ENCODE data around the gene SETBP1.
A peak's percentile ranks its signal among the peaks of the same experiment; 100 is the strongest.
"Not testable (repeated sequence)": the region's sequence is repeated elsewhere in the genome, so short reads cannot be mapped to it uniquely, and the experiment has no call there.

Gene SETBP1

DNA sequence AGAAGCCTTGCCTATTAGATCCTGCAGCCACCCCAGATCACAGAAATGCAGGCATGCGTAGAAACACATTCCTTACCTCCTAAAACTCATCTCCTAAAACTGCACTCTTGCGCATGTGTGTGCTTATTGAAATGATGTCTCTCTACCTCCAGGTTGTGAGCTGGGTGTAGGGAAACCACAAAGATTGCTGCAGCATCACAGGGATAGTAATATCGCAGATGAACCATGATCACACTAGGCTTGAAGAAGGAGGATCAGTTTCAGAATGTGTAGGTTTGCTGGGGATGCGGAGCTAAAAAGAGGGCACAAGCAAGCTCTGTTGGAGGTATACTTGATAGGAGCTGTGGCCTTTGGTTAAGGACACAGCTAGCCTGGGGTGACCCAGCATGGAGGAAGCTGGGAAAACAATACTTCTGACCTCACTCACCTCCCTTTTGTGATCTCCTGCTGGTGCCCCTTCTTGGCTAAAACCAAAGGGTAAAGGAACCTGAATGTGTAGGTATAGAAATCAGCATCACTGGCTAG, 118.8 kb downstream of the SETBP1 start:
- no peak for DNase-seq (ENCODE audit: insufficient read length)
- peak; percentile 87 for FAIRE-seq
- no peak for TF ChIP-seq POLR2A (IDR thresholded peaks at IDR 0.05; ENCODE audit: low read depth, low read length)

DNA sequence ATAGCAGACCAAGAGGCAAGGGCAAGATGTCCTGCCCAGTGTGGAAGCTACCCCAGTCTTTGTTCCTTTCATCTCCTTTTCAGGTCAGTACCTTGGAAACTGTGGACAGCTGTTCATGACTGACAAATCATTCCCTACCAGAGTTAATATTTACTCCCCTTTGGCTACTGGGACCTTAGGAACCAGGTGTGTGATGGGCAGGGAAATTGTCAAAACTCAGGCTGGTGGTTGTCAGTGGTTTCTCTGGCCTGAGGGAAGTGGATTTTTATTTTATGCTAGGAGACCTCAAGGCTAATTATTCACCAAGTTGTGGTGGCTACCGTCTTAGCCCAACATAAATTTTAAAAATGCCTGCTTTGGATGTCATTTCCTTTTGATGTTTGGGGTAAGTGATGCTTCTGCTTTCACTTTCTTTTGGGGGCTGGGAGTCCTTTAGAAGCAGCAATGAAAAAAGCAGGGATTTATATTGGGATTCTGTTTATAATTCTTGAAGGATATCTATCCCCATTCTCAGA, 119.3 kb downstream of the SETBP1 start:
- DNase-seq (ENCODE audit: insufficient read length) (no peak), FAIRE-seq (peak; percentile 81)
- TF ChIP-seq TAF1 (IDR thresholded peaks at IDR 0.05; ENCODE audit: borderline replicate concordance, low read depth, low read length) (no peak), POLR2AphosphoS5 (IDR thresholded peaks at IDR 0.05; ENCODE audit: low read depth, low read length) (no peak), POLR2A (IDR thresholded peaks at IDR 0.05; ENCODE audit: low read depth, low read length) (no peak)

DNA sequence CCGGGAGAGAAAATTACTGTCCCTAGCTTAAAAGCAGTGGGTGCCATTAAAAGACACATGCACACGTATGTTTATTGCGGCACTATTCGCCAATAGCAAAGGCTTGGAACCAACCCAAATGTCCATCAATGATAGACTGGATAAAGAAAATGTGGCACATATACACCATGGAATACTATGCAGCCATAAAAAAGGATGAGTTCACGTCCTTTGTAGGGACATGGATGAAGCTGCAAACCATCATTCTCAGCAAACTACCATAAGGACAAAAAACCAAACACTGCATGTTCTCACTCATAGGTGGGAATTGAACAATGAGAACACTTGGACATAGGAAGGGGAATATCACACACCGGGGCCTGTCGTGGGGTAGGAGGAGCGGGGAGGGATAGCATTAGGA, 120.1 kb downstream of the SETBP1 start:
- FAIRE-seq; DNase-seq (ENCODE audit: insufficient read length): not testable (repeated sequence)

DNA sequence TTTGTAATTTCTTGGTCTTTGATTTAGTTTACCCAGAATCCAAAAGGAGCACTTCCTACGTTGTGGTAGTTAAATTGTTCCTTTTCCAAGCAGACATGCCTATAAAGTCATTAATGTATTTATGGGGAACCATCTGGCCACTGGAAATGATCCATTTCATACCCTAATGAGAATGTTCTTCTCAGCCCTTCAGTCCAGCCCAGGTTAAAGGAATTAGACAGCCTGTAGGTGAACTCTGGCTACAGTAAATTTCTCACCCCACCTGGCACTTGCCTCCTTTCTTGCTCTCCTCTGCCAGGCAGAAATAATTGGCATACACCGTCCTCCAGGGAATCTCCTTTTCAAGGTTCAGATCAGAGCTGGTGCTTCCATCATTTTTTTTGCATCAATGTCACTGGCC, 121.1 kb downstream of the SETBP1 start:
- DNase-seq (ENCODE audit: insufficient read length), result no peak
- no peak for FAIRE-seq
- TF ChIP-seq POLR2AphosphoS5 (IDR thresholded peaks at IDR 0.05; ENCODE audit: low read depth, low read length) (no peak), TAF1 (IDR thresholded peaks at IDR 0.05; ENCODE audit: borderline replicate concordance, low read depth, low read length) (no peak), POLR2A (IDR thresholded peaks at IDR 0.05; ENCODE audit: low read depth, low read length) (no peak)

DNA sequence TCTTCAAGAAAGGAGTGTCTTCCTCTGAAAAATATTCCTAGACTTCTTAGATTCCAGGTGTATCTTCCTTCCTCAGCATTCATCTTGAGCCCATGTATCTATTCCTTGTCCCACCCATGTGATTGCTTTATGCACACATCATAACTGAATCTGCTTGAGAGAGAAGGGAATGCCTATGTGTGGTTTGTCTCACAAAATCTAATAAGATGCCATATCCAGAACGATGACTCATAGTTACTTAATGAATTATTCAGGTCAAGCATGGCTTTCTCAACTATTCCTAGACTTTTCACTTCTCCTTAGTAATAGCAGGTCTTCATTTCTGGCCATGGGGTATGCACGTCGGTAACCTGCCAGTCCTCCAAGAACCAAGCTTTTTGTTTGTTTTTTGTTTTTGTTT, 121.8 kb downstream of the SETBP1 start:
- TF ChIP-seq TAF1 (IDR thresholded peaks at IDR 0.05; ENCODE audit: borderline replicate concordance, low read depth, low read length), result no peak
- TF ChIP-seq POLR2A (IDR thresholded peaks at IDR 0.05; ENCODE audit: low read depth, low read length), result no peak
- DNase-seq (ENCODE audit: insufficient read length) (no peak), FAIRE-seq (peak; percentile 69)

DNA sequence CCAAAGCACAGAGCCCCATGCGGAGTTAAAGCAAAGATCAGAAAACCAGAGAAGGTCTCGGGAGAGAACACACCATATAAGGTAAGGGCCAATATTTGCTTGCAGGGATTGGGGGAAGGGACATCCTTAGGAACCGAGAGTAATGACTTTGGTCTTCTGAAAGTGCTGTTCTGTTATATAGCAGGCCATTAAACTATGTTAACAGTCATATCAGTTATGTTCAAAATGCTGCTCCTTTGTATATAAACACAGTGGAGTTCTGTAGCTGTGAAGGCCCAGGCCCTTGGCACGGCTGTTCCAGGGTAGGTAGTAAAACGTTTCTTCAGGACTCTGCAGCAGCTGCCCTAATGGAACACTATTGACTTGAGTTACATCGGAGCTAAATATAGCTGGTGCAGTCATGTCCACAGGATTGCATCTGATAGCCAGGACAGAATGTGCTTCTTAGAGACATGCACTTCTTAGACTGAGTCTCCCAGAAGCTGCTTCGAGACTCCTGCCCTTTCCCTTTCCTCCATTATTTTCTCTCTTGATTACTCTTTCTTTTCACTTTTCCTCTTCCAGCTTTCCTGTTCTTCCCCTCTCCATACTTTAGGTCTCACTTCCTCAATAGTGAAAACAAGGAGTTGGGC, 122.4 kb downstream of the SETBP1 start:
- TF ChIP-seq TAF1 (IDR thresholded peaks at IDR 0.05; ENCODE audit: borderline replicate concordance, low read depth, low read length) (no peak), POLR2AphosphoS5 (IDR thresholded peaks at IDR 0.05; ENCODE audit: low read depth, low read length) (no peak)
- DNase-seq (ENCODE audit: insufficient read length), result no peak
- peak; percentile 74 for FAIRE-seq

DNA sequence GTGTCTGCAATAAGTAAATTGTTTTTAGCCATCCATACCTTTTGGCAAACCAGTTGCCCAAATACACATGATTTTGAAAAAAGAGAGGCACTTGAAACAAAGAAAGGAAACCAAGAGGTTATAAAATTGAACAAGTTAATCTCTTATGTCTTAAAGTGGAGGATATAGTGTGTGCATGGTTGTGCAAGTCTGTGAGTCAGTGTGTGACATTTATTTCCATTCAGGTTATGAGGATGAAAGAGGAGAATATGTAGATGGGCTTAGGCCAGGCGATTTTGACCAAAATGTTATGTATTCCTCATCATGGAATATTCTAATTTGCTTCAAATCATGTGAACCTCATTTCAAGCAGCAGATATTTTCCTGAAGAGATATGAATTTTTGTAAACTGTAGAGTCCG, 123.3 kb downstream of the SETBP1 start:
- DNase-seq (ENCODE audit: insufficient read length), result no peak

DNA sequence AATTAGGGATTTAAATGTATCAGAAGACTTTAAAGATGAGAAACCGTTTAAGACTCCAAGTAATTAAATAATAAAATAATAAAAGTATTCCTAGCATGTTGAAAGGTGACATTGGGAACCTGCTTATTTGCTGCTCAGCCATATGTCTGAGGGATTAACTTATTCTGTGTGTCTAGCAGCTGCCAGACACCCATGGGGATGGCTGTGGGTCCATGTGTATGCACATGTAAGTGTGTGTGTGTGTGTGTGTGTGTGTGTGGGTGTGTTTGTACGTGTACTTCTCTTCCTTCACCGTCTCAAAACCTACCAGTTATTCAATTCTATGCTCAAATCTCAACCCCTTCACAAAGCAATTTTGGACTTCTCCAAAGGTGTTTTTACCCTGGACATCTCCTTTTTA, 124.5 kb downstream of the SETBP1 start:
- TF ChIP-seq TAF1 (IDR thresholded peaks at IDR 0.05; ENCODE audit: borderline replicate concordance, low read depth, low read length), result no peak
- no peak for TF ChIP-seq POLR2AphosphoS5 (IDR thresholded peaks at IDR 0.05; ENCODE audit: low read depth, low read length)
- no peak for TF ChIP-seq POLR2A (IDR thresholded peaks at IDR 0.05; ENCODE audit: low read depth, low read length)
- DNase-seq (ENCODE audit: insufficient read length) (no peak), FAIRE-seq (no peak)

More for the DNA sequence above, 123.3 kb downstream of the SETBP1 start:
- FAIRE-seq, result no peak
- no peak for TF ChIP-seq TAF1 (IDR thresholded peaks at IDR 0.05; ENCODE audit: borderline replicate concordance, low read depth, low read length)
- no peak for TF ChIP-seq POLR2A (IDR thresholded peaks at IDR 0.05; ENCODE audit: low read depth, low read length)
- no peak for TF ChIP-seq POLR2AphosphoS5 (IDR thresholded peaks at IDR 0.05; ENCODE audit: low read depth, low read length)

DNA sequence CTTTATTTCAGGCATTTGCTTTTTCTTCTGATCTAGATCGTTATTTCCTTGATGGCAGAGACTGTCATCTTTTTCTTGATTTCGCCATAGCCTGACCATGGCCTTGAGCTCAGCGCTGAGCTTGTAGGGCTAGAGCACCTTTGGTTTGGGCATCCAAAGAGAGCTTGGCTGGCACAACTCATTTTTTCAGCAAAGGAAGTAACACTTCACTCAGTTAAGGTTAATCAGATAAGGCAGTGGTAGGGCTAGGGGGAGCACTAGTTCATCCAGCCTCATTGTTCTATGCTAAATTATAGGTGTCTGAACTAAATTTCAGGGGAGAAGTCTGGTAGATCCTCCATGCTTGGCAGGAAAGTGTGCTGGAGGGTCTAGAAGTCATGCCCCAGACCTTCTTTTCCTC, 125.0 kb downstream of the SETBP1 start:
- FAIRE-seq (peak; percentile 70), DNase-seq (ENCODE audit: insufficient read length) (no peak)
- TF ChIP-seq POLR2AphosphoS5 (IDR thresholded peaks at IDR 0.05; ENCODE audit: low read depth, low read length) (no peak), TAF1 (IDR thresholded peaks at IDR 0.05; ENCODE audit: borderline replicate concordance, low read depth, low read length) (no peak), POLR2A (IDR thresholded peaks at IDR 0.05; ENCODE audit: low read depth, low read length) (no peak)

DNA sequence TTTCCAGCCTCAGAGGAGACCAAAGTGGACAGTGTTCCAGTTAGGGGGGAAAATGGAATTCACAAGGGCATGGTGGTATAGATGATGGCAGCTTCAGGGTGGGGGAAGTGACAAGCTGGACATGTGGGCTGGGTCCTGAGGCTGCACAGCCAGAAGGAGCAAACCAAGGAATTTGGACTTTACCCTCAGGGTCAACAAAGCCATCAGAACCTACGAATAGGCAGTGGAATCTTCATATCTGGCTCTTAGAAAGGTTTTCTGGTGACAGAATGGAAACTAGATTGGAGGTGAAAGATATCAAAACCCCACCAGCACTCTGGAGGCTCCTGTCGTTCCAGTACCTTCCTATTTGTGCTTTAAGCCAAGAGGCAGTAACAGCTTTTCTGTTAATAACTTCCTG, 127.1 kb downstream of the SETBP1 start:
- FAIRE-seq, result no peak
- no peak for TF ChIP-seq TAF1 (IDR thresholded peaks at IDR 0.05; ENCODE audit: borderline replicate concordance, low read depth, low read length)
- no peak for TF ChIP-seq POLR2A (IDR thresholded peaks at IDR 0.05; ENCODE audit: low read depth, low read length)
- no peak for TF ChIP-seq POLR2AphosphoS5 (IDR thresholded peaks at IDR 0.05; ENCODE audit: low read depth, low read length)
- no peak for DNase-seq (ENCODE audit: insufficient read length)

DNA sequence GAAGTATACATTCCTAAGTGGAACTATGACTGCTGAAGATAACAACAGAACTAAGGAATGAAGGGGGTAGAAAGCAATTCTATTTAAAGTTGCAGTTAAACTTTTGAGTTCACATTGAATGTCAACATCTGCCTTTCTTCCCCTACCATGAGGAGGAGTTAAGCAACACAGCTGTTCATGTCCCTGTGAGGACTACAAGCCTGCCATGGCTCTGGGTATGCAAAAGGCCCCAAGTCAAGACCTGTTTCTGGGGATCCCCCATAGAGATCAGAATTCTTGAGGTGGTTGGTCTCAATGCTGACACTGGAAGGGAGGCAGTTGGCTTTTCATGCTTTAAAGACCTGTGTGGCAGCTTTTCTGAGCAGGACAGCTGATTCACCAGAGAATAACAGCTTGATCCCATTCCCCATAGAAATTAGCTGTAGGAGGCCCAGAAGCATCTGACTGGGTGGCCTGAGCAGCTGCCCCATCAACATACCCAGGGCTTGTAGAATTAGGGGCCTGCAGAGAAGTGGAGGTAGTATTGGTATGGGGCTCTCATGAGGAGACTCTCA, 131.0 kb downstream of the SETBP1 start:
- DNase-seq (ENCODE audit: insufficient read length), result no peak
- FAIRE-seq, result peak; percentile 75
- TF ChIP-seq TAF1 (IDR thresholded peaks at IDR 0.05; ENCODE audit: borderline replicate concordance, low read depth, low read length) (no peak), POLR2A (IDR thresholded peaks at IDR 0.05; ENCODE audit: low read depth, low read length) (no peak), POLR2AphosphoS5 (IDR thresholded peaks at IDR 0.05; ENCODE audit: low read depth, low read length) (no peak)

DNA sequence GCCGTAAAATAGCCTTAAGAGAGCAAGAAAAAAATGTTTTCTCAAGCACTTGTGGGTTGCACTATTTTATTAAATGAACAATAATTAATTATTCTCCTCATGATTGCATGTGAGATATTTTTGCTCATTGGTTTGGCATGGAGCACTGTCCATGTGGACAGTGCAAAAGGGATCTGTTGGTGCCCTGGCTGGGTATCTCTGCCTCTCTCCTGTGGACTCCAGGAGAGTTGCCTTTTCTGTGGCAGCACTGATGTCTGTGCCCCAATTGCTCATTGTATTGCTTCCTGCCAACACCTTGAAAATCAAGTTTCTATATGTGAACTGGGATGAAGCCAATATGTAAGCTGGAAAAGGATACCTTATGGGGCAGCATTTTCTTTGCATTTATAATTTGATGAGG, 131.7 kb downstream of the SETBP1 start:
- no peak for TF ChIP-seq TAF1 (IDR thresholded peaks at IDR 0.05; ENCODE audit: borderline replicate concordance, low read depth, low read length)
- no peak for TF ChIP-seq POLR2A (IDR thresholded peaks at IDR 0.05; ENCODE audit: low read depth, low read length)
- no peak for TF ChIP-seq POLR2AphosphoS5 (IDR thresholded peaks at IDR 0.05; ENCODE audit: low read depth, low read length)
- FAIRE-seq, result no peak
- no peak for DNase-seq (ENCODE audit: insufficient read length)
